GM19035 (cell line): Measurements from ENCODE around the gene SH3PXD2A.

Source experiments
- ATAC-seq: cut with Tn5 transposase; IDR thresholded peaks from one replicate; pipeline ENCODE4 v1.9.1; 2021; ENCODE audit not compliant: unreplicated experiment

SH3PXD2A gene

GRCh38 chr10:103593022-103593570, 262.3 kb downstream of the SH3PXD2A start:
- no peak for ATAC-seq

- ATAC-seq, result peak; percentile 64
Measured at GRCh38 chr10:103592186-103593021, 263.0 kb downstream of the SH3PXD2A start.

GRCh38 chr10:103590744-103591291, 264.6 kb downstream of the SH3PXD2A start:
- ATAC-seq, result no peak

GRCh38 chr10:103590060-103590459, 265.3 kb downstream of the SH3PXD2A start:
- ATAC-seq, result no peak

- no peak for ATAC-seq
Measured at GRCh38 chr10:103589074-103589630, 266.2 kb downstream of the SH3PXD2A start.

- ATAC-seq, result no peak
Measured at GRCh38 chr10:103587073-103587472, 268.3 kb downstream of the SH3PXD2A start.

- no peak for ATAC-seq
Measured at GRCh38 chr10:103585011-103585405, 270.4 kb downstream of the SH3PXD2A start.

- no peak for ATAC-seq
Measured at GRCh38 chr10:103584216-103585010, 271.0 kb downstream of the SH3PXD2A start.

GRCh38 chr10:103583871-103584215, 271.5 kb downstream of the SH3PXD2A start:
- ATAC-seq, result no peak

- no peak for ATAC-seq
Measured at GRCh38 chr10:103582331-103583123, 272.8 kb downstream of the SH3PXD2A start.

GRCh38 chr10:103581499-103581898, 273.9 kb downstream of the SH3PXD2A start:
- ATAC-seq, result no peak

- ATAC-seq, result no peak
Measured at GRCh38 chr10:103580430-103580829, 274.9 kb downstream of the SH3PXD2A start.

GRCh38 chr10:103580011-103580410, 275.4 kb downstream of the SH3PXD2A start:
- no peak for ATAC-seq

GRCh38 chr10:103578782-103579382, 276.5 kb downstream of the SH3PXD2A start:
- ATAC-seq, result no peak

- no peak for ATAC-seq
Measured at GRCh38 chr10:103576862-103577261, 278.5 kb downstream of the SH3PXD2A start.

- no peak for ATAC-seq
Measured at GRCh38 chr10:103576076-103576471, 279.3 kb downstream of the SH3PXD2A start.

- ATAC-seq, result no peak
Measured at GRCh38 chr10:103575416-103576075, 279.8 kb downstream of the SH3PXD2A start.

GRCh38 chr10:103574097-103575061, 281.0 kb downstream of the SH3PXD2A start:
- ATAC-seq, result no peak

- ATAC-seq, result no peak
Measured at GRCh38 chr10:103573205-103573487, 282.2 kb downstream of the SH3PXD2A start.
